IMR-90 (cell line): ENCODE measurements around the gene GPC4. TPM values are rescaled to one million over a fixed set of nuclear protein-coding genes. Genes with fewer than 3 reads are reported as not detected.

Source experiments
- ATAC-seq: fragments of 200-7000 bp; cut with Tn5 transposase; 2 replicates; pipeline ENCODE4 v1.9.1; 2020; ENCODE audit warnings: low read depth, mild to moderate bottlenecking, moderate library complexity
- BruUV-seq: library from RNA; stranded (reverse); fragments of 400-500 nt; replicated peaks from 2 replicates; lab custom pipeline; 2021; lab: Mats Ljungman, UMichigan
- CTCF ChIA-PET: fragments of 300-600 bp; formaldehyde crosslinking; extraction: SDS; loops from one replicate; lab custom pipeline; 2021; ENCODE audit warnings: antibody characterized with exemption; lab: Yijun Ruan, JAX
- POLR2A ChIA-PET: fragments of 300-600 bp; sonication (Branson Sonifier 250); formaldehyde crosslinking; loops from one replicate; lab custom pipeline; 2022; ENCODE audit warnings: antibody characterized with exemption; ENCODE audit not compliant: unreplicated experiment; lab: Charles Lee
- DNase-seq: peaks from one replicate; pipeline ENCODE4 v3.0.0; 2013
- H2AFZ ChIP-seq: replicated peaks from 2 replicates; pipeline ENCODE3; 2013; ENCODE audit warnings: low read length, mild to moderate bottlenecking; ENCODE audit not compliant: poor library complexity
- H2AK5ac ChIP-seq: 2 replicates; pipeline ENCODE4 v1.6.1; 2013; ENCODE audit warnings: low read depth, low read length, inconsistent platforms
- H2AK9ac ChIP-seq: replicated peaks from 2 replicates; pipeline ENCODE3; 2013; ENCODE audit warnings: mild to moderate bottlenecking, low read depth, low read length, moderate library complexity; ENCODE audit not compliant: poor library complexity
- H2BK120ac ChIP-seq: 2 replicates; pipeline ENCODE4 v1.6.1; 2013; ENCODE audit warnings: low read depth, low read length, inconsistent platforms
- H2BK15ac ChIP-seq: 3 replicates; pipeline ENCODE4 v1.6.1; 2013; ENCODE audit warnings: low read depth, low read length, inconsistent platforms
- H2BK20ac ChIP-seq: 2 replicates; pipeline ENCODE4 v1.6.1; 2013; ENCODE audit warnings: low read depth, mild to moderate bottlenecking, inconsistent platforms, low read length, moderate library complexity
- H2BK5ac ChIP-seq: 2 replicates; pipeline ENCODE4 v1.6.1; 2013; ENCODE audit warnings: mild to moderate bottlenecking, low read depth, low read length, inconsistent platforms; ENCODE audit not compliant: poor library complexity, severe bottlenecking
- H3K14ac ChIP-seq: replicated peaks from 2 replicates; pipeline ENCODE4 v1.6.1; 2013; ENCODE audit warnings: low read depth, low read length, inconsistent platforms
- H3K18ac ChIP-seq: 2 replicates; pipeline ENCODE4 v1.6.1; 2013; ENCODE audit warnings: low read depth, low read length, control low read depth
- H3K23ac ChIP-seq: 2 replicates; pipeline ENCODE4 v1.6.1; 2013; ENCODE audit warnings: low read depth, low read length, inconsistent platforms
- H3K27ac ChIP-seq: 2 replicates; pipeline ENCODE4 v1.5.1; 2013; ENCODE audit warnings: mild to moderate bottlenecking, control low read depth, low read length; ENCODE audit not compliant: insufficient read depth
- H3K27me3 ChIP-seq: 2 replicates; pipeline ENCODE4 v1.6.1; 2013; ENCODE audit warnings: low read length; ENCODE audit not compliant: control insufficient read depth, insufficient read depth
- H3K36me3 ChIP-seq: 2 replicates; pipeline ENCODE4 v1.6.1; 2013; ENCODE audit warnings: low read length, mixed read lengths; ENCODE audit not compliant: control insufficient read depth, insufficient read depth
- H3K4ac ChIP-seq: 2 replicates; pipeline ENCODE4 v1.6.1; 2013; ENCODE audit warnings: low read depth, low read length, inconsistent platforms
- H3K4me1 ChIP-seq: 2 replicates; pipeline ENCODE4 v1.6.1; 2013; ENCODE audit warnings: low read length, mixed read lengths; ENCODE audit not compliant: control insufficient read depth, insufficient read depth
- H3K4me2 ChIP-seq: 2 replicates; pipeline ENCODE4 v1.6.1; 2013; ENCODE audit warnings: low read depth, mild to moderate bottlenecking, control low read depth, low read length, moderate library complexity
- H3K4me3 ChIP-seq: 2 replicates; pipeline ENCODE4 v1.5.1; 2013; ENCODE audit warnings: low read depth, mild to moderate bottlenecking, control low read depth, low read length, moderate library complexity; ENCODE audit not compliant: insufficient read depth
- H3K56ac ChIP-seq: 2 replicates; pipeline ENCODE4 v1.6.1; 2013; ENCODE audit warnings: low read length, inconsistent platforms; ENCODE audit not compliant: insufficient read depth; ENCODE audit errors: extremely low read depth
- H3K79me1 ChIP-seq, 2 experiments: 2 replicates each; pipeline ENCODE4 v1.6.1; 2013; ENCODE audit warnings: low read length in 2 of 2, inconsistent platforms in 1 of 2, low read depth in 1 of 2
- H3K9ac ChIP-seq: 2 replicates; pipeline ENCODE4 v1.6.1; 2013; ENCODE audit warnings: low read depth, low read length, control low read depth
- H3K9me1 ChIP-seq: 2 replicates; pipeline ENCODE4 v1.6.1; 2013; ENCODE audit warnings: low read length, inconsistent platforms; ENCODE audit not compliant: insufficient read depth
- H3K9me3 ChIP-seq: 2 replicates; pipeline ENCODE4 v1.6.1; 2013; ENCODE audit warnings: low read length; ENCODE audit not compliant: control insufficient read depth, insufficient read depth
- H4K20me1 ChIP-seq: 2 replicates; pipeline ENCODE4 v1.6.1; 2013; ENCODE audit warnings: low read length, inconsistent platforms; ENCODE audit not compliant: insufficient read depth
- H4K5ac ChIP-seq: 2 replicates; pipeline ENCODE4 v1.6.1; 2013; ENCODE audit warnings: mild to moderate bottlenecking, low read depth, low read length, control low read depth
- H4K8ac ChIP-seq, 2 experiments: 2 replicates each; pipeline ENCODE4 v1.6.1; 2013; ENCODE audit warnings: low read depth in 2 of 2, low read length in 2 of 2, control low read depth in 1 of 2, inconsistent platforms in 1 of 2
- H4K91ac ChIP-seq: 2 replicates; pipeline ENCODE4 v1.6.1; 2013; ENCODE audit warnings: low read depth, low read length, inconsistent platforms; ENCODE audit not compliant: insufficient read depth
- BHLHE40 ChIP-seq: fragments of 150-350 bp; IDR thresholded peaks from 2 replicates; pipeline ENCODE4 v1.6.1; 2016; ENCODE audit warnings: mild to moderate bottlenecking, low read depth, low read length
- CHD1 ChIP-seq: IDR thresholded peaks from 2 replicates; pipeline ENCODE4 v1.6.1; 2012; ENCODE audit warnings: low read depth, low read length, improper control_type of control experiment
- MAZ ChIP-seq: IDR thresholded peaks from 2 replicates; pipeline ENCODE4 v1.6.1; 2012; ENCODE audit warnings: low read depth, mild to moderate bottlenecking, low read length, improper control_type of control experiment, moderate library complexity, borderline replicate concordance
- MXI1 ChIP-seq: IDR thresholded peaks from 2 replicates; pipeline ENCODE4 v1.6.1; 2012; ENCODE audit warnings: low read depth, mild to moderate bottlenecking, low read length, moderate library complexity, borderline replicate concordance
- NFE2L2 ChIP-seq: fragments of 150-350 bp; IDR thresholded peaks from 2 replicates; pipeline ENCODE4 v1.6.1; 2016; ENCODE audit warnings: low read depth, mild to moderate bottlenecking, low read length
- POLR2A ChIP-seq: IDR thresholded peaks from 2 replicates; pipeline ENCODE4 v1.6.1; 2012; ENCODE audit warnings: mild to moderate bottlenecking, low read depth, low read length
- RAD21 ChIP-seq: IDR thresholded peaks from 2 replicates; pipeline ENCODE4 v1.6.1; 2012; ENCODE audit warnings: low read length, improper control_type of control experiment
- RCOR1 ChIP-seq: IDR thresholded peaks from 2 replicates; pipeline ENCODE4 v1.6.1; 2012; ENCODE audit warnings: mild to moderate bottlenecking, low read length, improper control_type of control experiment; ENCODE audit not compliant: insufficient replicate concordance
- SMC3 ChIP-seq: fragments of 150-350 bp; IDR thresholded peaks from 2 replicates; pipeline ENCODE4 v1.6.1; 2016; ENCODE audit warnings: low read depth, mild to moderate bottlenecking, antibody characterized with exemption, low read length, moderate library complexity
- WGBS, 2 experiments: methylation state at CpG; one replicate each; pipeline versions ENCODE4 v1.1.5 to v1.1.7; 2013; ENCODE audit warnings: missing lambda C conversion rate in 2 of 2; ENCODE audit not compliant: insufficient read length in 1 of 2; ENCODE audit errors: extremely low coverage in 2 of 2; 5-methylcytosine and 5-hydroxymethylcytosine counted together
- dilution Hi-C: fragments of 300-500 bp; cut with HindIII; formaldehyde crosslinking; loops from one replicate; pipeline ENCODE4 v1.14.3; 2018; ENCODE audit warnings: low sequenced_read_pairs; ENCODE audit not compliant: unreplicated experiment
- in situ Hi-C: fragments of 300-500 bp; cut with MboI; formaldehyde crosslinking; loops from 3 replicates; pipeline ENCODE4 v1.14.3; 2019; ENCODE audit warnings: low sequenced_read_pairs, inconsistent platforms, mixed read lengths
- intact Hi-C: fragments of 100-400 bp; cut with micrococcal nuclease; formaldehyde crosslinking; loops from 2 replicates; pipeline ENCODE4 v1.10.0; 2022
- polyA plus RNA-seq, 3 experiments: library from polyadenylated mRNA; depleted of rRNA; stranded (reverse); fragments of >200 nt; gene quantifications; 2 replicates each; pipeline ENCODE4 v1.2.3, GENCODE V29; 2012; ENCODE audit warnings: low replicate concordance in 1 of 3
- total RNA-seq: library from RNA; depleted of rRNA; stranded (reverse); fragments of >200 nt; gene quantifications from 2 replicates; pipeline ENCODE4 v1.2.3, GENCODE V29; 2012
- TF ChIP-seq, protein P1 (sequence below): conservative IDR thresholded peaks from 2 replicates; pipeline ENCODE4 v1.5.1; 2012; ENCODE audit warnings: mild to moderate bottlenecking, low read depth, low read length, improper control_type of control experiment
- TF ChIP-seq, protein P2 (sequence below): fragments of 150-350 bp; IDR thresholded peaks from 2 replicates; pipeline ENCODE4 v1.6.1; 2016; ENCODE audit warnings: low read depth, mild to moderate bottlenecking, low read length, moderate library complexity, borderline replicate concordance
- TF ChIP-seq, protein P3 (sequence below): fragments of 150-350 bp; IDR thresholded peaks from 2 replicates; pipeline ENCODE4 v1.6.1; 2017; ENCODE audit warnings: mild to moderate bottlenecking, antibody characterized with exemption, low read length, low read depth

GPC4 gene
- total and polyA plus RNA-seq, 2 of the 4 experiments (the other 2 are of a cell fraction): 0.54 to 1.6 TPM

DNA sequence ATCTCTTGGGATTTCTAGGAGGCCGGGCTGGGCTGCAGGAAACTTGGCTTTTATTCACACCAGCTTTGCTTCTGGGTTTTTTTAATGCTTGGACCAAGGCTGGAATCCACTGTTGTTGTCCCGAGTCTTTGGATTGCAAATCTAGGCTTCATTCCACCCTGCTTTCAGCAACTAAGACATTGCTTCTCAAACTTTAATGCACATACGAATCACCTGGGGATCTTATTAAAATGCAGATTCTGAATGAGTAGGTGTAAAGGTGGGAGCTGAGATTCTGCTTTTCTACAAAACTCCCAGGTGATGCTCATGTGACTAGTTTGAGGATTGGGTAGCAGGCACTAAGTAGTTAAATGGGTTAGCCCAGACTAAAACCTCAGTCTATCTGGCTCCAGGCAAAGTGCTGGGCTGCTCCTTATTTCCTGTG, 39.2 kb upstream of the GPC4 start:
- no peaks in the 10 kb centered on the region for H3K9me3 ChIP-seq
- CTCF ChIA-PET: no interaction called here
- no peak overlapping the region for H2BK15ac ChIP-seq
- intact Hi-C loops (no loop called here), in situ Hi-C loops (no loop called here), dilution Hi-C loops (no loop called here)
- WGBS, 2 experiments: 17% methylated on average over 1 of the region's 3 CpGs; no CpG with 5 or more reads in 1 of the 2 experiments
- H3K36me3 ChIP-seq: no peaks in the 10 kb centered on the region
- no peak overlapping the region for H2BK5ac ChIP-seq
- BruUV-seq: no TSS peak
- no peak overlapping the region for H3K18ac ChIP-seq
- H3K4me1 ChIP-seq: no peaks in the 10 kb centered on the region
- no peak overlapping the region for H3K9ac ChIP-seq
- no peaks in the 10 kb centered on the region for H3K9me1 ChIP-seq
- H4K5ac ChIP-seq: no peak overlapping the region
- no peaks in the 10 kb centered on the region; the same call in 1 of the 2 replicates for H3K27me3 ChIP-seq
- no peak overlapping the region for H2BK20ac ChIP-seq
- H3K79me1 ChIP-seq: no peaks in the 10 kb centered on the region
- DNase-seq (no peak), ATAC-seq (no peak)
- no peak overlapping the region for H3K4me2 ChIP-seq
- H4K8ac ChIP-seq: no peak overlapping the region
- no peak overlapping the region for H4K91ac ChIP-seq
- TF ChIP-seq MAZ (no peak), POLR2A (no peak), CHD1 (no peak), BHLHE40 (no peak), RAD21 (no peak), RCOR1 (no peak), NFE2L2 (no peak), SMC3 (no peak), MXI1 (no peak)
- TF ChIP-seq, protein P1, sequence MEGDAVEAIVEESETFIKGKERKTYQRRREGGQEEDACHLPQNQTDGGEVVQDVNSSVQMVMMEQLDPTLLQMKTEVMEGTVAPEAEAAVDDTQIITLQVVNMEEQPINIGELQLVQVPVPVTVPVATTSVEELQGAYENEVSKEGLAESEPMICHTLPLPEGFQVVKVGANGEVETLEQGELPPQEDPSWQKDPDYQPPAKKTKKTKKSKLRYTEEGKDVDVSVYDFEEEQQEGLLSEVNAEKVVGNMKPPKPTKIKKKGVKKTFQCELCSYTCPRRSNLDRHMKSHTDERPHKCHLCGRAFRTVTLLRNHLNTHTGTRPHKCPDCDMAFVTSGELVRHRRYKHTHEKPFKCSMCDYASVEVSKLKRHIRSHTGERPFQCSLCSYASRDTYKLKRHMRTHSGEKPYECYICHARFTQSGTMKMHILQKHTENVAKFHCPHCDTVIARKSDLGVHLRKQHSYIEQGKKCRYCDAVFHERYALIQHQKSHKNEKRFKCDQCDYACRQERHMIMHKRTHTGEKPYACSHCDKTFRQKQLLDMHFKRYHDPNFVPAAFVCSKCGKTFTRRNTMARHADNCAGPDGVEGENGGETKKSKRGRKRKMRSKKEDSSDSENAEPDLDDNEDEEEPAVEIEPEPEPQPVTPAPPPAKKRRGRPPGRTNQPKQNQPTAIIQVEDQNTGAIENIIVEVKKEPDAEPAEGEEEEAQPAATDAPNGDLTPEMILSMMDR: no peak
- TF ChIP-seq, protein P2, sequence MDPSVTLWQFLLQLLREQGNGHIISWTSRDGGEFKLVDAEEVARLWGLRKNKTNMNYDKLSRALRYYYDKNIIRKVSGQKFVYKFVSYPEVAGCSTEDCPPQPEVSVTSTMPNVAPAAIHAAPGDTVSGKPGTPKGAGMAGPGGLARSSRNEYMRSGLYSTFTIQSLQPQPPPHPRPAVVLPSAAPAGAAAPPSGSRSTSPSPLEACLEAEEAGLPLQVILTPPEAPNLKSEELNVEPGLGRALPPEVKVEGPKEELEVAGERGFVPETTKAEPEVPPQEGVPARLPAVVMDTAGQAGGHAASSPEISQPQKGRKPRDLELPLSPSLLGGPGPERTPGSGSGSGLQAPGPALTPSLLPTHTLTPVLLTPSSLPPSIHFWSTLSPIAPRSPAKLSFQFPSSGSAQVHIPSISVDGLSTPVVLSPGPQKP: no peak
- TF ChIP-seq, protein P3, sequence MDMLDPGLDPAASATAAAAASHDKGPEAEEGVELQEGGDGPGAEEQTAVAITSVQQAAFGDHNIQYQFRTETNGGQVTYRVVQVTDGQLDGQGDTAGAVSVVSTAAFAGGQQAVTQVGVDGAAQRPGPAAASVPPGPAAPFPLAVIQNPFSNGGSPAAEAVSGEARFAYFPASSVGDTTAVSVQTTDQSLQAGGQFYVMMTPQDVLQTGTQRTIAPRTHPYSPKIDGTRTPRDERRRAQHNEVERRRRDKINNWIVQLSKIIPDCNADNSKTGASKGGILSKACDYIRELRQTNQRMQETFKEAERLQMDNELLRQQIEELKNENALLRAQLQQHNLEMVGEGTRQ: no peak
- H3K14ac ChIP-seq: no peak overlapping the region
- no peak overlapping the region for H2AK5ac ChIP-seq
- no peak overlapping the region for H2AK9ac ChIP-seq
- no peaks in the 10 kb centered on the region for H4K20me1 ChIP-seq
- H3K4me3 ChIP-seq: no peak overlapping the region
- POLR2A ChIA-PET: no interaction called here
- H2BK120ac ChIP-seq: no peak overlapping the region
- no peak overlapping the region for H3K27ac ChIP-seq
- no peak overlapping the region for H3K23ac ChIP-seq
- H2AFZ ChIP-seq: no peak overlapping the region
- no peak overlapping the region for H3K4ac ChIP-seq
- H3K56ac ChIP-seq: no peak overlapping the region
